HEK293 (cell line): ENCODE data around the gene ZNF438.

Source experiments
- CTCF ChIA-PET: fragments of 350-600 bp; formaldehyde crosslinking; extraction: SDS; loops from one replicate; lab custom pipeline; 2021; ENCODE audit warnings: antibody characterized with exemption; lab: Yijun Ruan, JAX
- POLR2A ChIA-PET: fragments of 300-600 bp; formaldehyde crosslinking; extraction: SDS; loops from one replicate; lab custom pipeline; 2020; ENCODE audit warnings: antibody characterized with exemption, inconsistent platforms; lab: Yijun Ruan, JAX
- H3K27ac ChIP-seq: fragments of 200-500 bp; sonication (Bioruptor generic); 2 replicates; pipeline ENCODE4 v1.5.1; 2014; ENCODE audit warnings: low read depth, low read length, control low read depth, inconsistent platforms; ENCODE audit errors: extremely low read depth
- H3K36me3 ChIP-seq, 2 experiments: fragments of 200-500 bp in 1 of 2; sonication (Bioruptor generic) in 1 of 2; 1 replicate in 1 of 2; 2 replicates in 1 of 2; pipeline ENCODE4 v1.5.1; 2014 to 2017; ENCODE audit warnings: inconsistent platforms in 2 of 2, low read length in 2 of 2; ENCODE audit not compliant: control insufficient read depth in 2 of 2, insufficient read depth in 1 of 2
- H3K4me1 ChIP-seq: fragments of 200-500 bp; sonication (Bioruptor generic); 2 replicates; pipeline ENCODE4 v1.5.1; 2014; ENCODE audit warnings: mild to moderate bottlenecking, low read length, inconsistent platforms; ENCODE audit not compliant: control insufficient read depth, insufficient read depth
- H3K4me3 ChIP-seq: 2 replicates; pipeline ENCODE4 v1.5.1; 2011; ENCODE audit warnings: low read depth, mild to moderate bottlenecking, control low read depth, low read length, moderate library complexity
- H3K9me3 ChIP-seq: fragments of 200-500 bp; sonication (Bioruptor generic); 2 replicates; pipeline ENCODE4 v1.5.1; 2014; ENCODE audit warnings: low read depth, low read length, inconsistent platforms; ENCODE audit not compliant: control insufficient read depth, insufficient read depth
- GLIS1 ChIP-seq: fragments of 450-650 bp; formaldehyde crosslinking; IDR thresholded peaks from 2 replicates; pipeline ENCODE4 v1.5.1; 2016; ENCODE audit warnings: missing biosample characterization, missing genetic modification characterization
- KLF7 ChIP-seq: fragments of 450-650 bp; formaldehyde crosslinking; IDR thresholded peaks from 2 replicates; pipeline ENCODE4 v1.5.1; 2016; ENCODE audit warnings: missing biosample characterization, missing genetic modification characterization, borderline replicate concordance
- MEIS1 ChIP-seq: sonication (generic); formaldehyde crosslinking; IDR thresholded peaks from 2 replicates; pipeline ENCODE4 v1.8.1; 2022; ENCODE audit warnings: missing genetic modification reagents, mild to moderate bottlenecking, borderline replicate concordance
- ZBTB11 ChIP-seq: fragments of 450-650 bp; formaldehyde crosslinking; conservative IDR thresholded peaks from 2 replicates; pipeline ENCODE4 v1.5.1; 2016; ENCODE audit warnings: low read depth, missing biosample characterization, missing genetic modification characterization
- ZBTB6 ChIP-seq: fragments of 450-650 bp; formaldehyde crosslinking; IDR thresholded peaks from 2 replicates; pipeline ENCODE4 v1.5.1; 2017; ENCODE audit warnings: missing biosample characterization, missing genetic modification characterization
- ZBTB8A ChIP-seq: fragments of 450-650 bp; formaldehyde crosslinking; IDR thresholded peaks from 2 replicates; pipeline ENCODE4 v1.5.1; 2016; ENCODE audit warnings: missing biosample characterization, missing genetic modification characterization
- ZNF2 ChIP-seq: fragments of 450-650 bp; formaldehyde crosslinking; IDR thresholded peaks from 2 replicates; pipeline ENCODE4 v1.5.1; 2016; ENCODE audit warnings: missing biosample characterization, missing genetic modification characterization
- ZNF239 ChIP-seq: fragments of 450-650 bp; formaldehyde crosslinking; IDR thresholded peaks from 2 replicates; pipeline ENCODE4 v1.5.1; 2016; ENCODE audit warnings: missing biosample characterization, missing genetic modification characterization
- ZNF280D ChIP-seq: fragments of 450-650 bp; formaldehyde crosslinking; IDR thresholded peaks from 2 replicates; pipeline ENCODE4 v1.5.1; 2016; ENCODE audit warnings: missing biosample characterization, missing genetic modification characterization
- ZNF302 ChIP-seq: fragments of 450-650 bp; formaldehyde crosslinking; IDR thresholded peaks from 2 replicates; pipeline ENCODE4 v1.5.1; 2016; ENCODE audit warnings: missing biosample characterization, missing genetic modification characterization, low read depth
- ZNF37A ChIP-seq: fragments of 450-650 bp; IDR thresholded peaks from 2 replicates; pipeline ENCODE4 v1.5.1; 2018; ENCODE audit warnings: missing biosample characterization, missing genetic modification characterization
- ZNF449 ChIP-seq: fragments of 450-650 bp; formaldehyde crosslinking; IDR thresholded peaks from 2 replicates; pipeline ENCODE4 v1.5.1; 2017; ENCODE audit warnings: missing biosample characterization, mild to moderate bottlenecking, missing genetic modification characterization, moderate library complexity
- ZNF510 ChIP-seq: fragments of 450-650 bp; formaldehyde crosslinking; IDR thresholded peaks from 2 replicates; pipeline ENCODE4 v1.5.1; 2018; ENCODE audit warnings: mild to moderate bottlenecking, missing genetic modification characterization, missing biosample characterization; ENCODE audit not compliant: insufficient replicate concordance
- ZNF513 ChIP-seq: fragments of 450-650 bp; IDR thresholded peaks from 2 replicates; pipeline ENCODE4 v1.5.1; 2018; ENCODE audit warnings: missing biosample characterization, missing genetic modification characterization
- ZNF555 ChIP-seq: fragments of 450-650 bp; formaldehyde crosslinking; conservative IDR thresholded peaks from 2 replicates; pipeline ENCODE4 v1.5.1; 2017; ENCODE audit warnings: missing biosample characterization, mild to moderate bottlenecking, missing genetic modification characterization, inconsistent platforms
- ZNF610 ChIP-seq: fragments of 450-650 bp; formaldehyde crosslinking; IDR thresholded peaks from 2 replicates; pipeline ENCODE4 v1.5.1; 2016; ENCODE audit warnings: missing biosample characterization, missing genetic modification characterization, borderline replicate concordance
- ZNF645 ChIP-seq: fragments of 450-650 bp; formaldehyde crosslinking; IDR thresholded peaks from 2 replicates; pipeline ENCODE4; 2016; ENCODE audit warnings: missing biosample characterization, missing genetic modification characterization
- ZNF670 ChIP-seq: fragments of 450-650 bp; formaldehyde crosslinking; IDR thresholded peaks from 2 replicates; pipeline ENCODE4 v1.5.1; 2016; ENCODE audit warnings: missing biosample characterization, missing genetic modification characterization, low read depth
- ZNF707 ChIP-seq: fragments of 450-650 bp; formaldehyde crosslinking; IDR thresholded peaks from 2 replicates; pipeline ENCODE4 v1.5.1; 2016; ENCODE audit warnings: missing biosample characterization, missing genetic modification characterization
- ZNF830 ChIP-seq: fragments of 450-650 bp; IDR thresholded peaks from 2 replicates; pipeline ENCODE4 v1.5.0; 2018; ENCODE audit warnings: missing biosample characterization, missing genetic modification characterization, low read depth, mild to moderate bottlenecking, moderate library complexity
- ZSCAN30 ChIP-seq: fragments of 450-650 bp; IDR thresholded peaks from 2 replicates; pipeline ENCODE4 v1.5.1; 2018; ENCODE audit warnings: missing biosample characterization, mild to moderate bottlenecking, missing genetic modification characterization, moderate library complexity

ZNF438 gene

GRCh38 chr10:30834651-30835050 lies 197.0 kb downstream of the ZNF438 start (continued):
- no peak for TF ChIP-seq ZSCAN30 (tag by site-specific recombination)
- no peak for TF ChIP-seq ZNF449 (tag by site-specific recombination)
- TF ChIP-seq ZNF513 (tag by site-specific recombination) = no peak
- TF ChIP-seq ZNF37A = no peak
- TF ChIP-seq ZNF610 (tag by site-specific recombination) = no peak
- TF ChIP-seq KLF7 = no peak
- TF ChIP-seq ZNF645 (tag by site-specific recombination) = no peak

GRCh38 chr10:30834153-30834552 lies 197.5 kb downstream of the ZNF438 start:
- H3K4me1 ChIP-seq = no peaks in the 10 kb centered on the region
- H3K9me3 ChIP-seq = no peaks in the 10 kb centered on the region
- no peaks in the 10 kb centered on the region for H3K36me3 ChIP-seq
- no peak overlapping the region for H3K4me3 ChIP-seq
- TF ChIP-seq ZBTB11 (tag by site-specific recombination) (no peak), ZNF302 (tag by site-specific recombination) (no peak), ZNF510 (tag by site-specific recombination) (no peak), ZBTB6 (tag by site-specific recombination) (no peak), ZNF239 (tag by site-specific recombination) (no peak), ZNF830 (tag by site-specific recombination) (no peak), ZNF555 (tag by site-specific recombination) (no peak)
- TF ChIP-seq, all 188 proteins: peak for 0
- CTCF ChIA-PET = interaction anchor here (0.6 kb wide), 3 partner anchors 11 to 581 kb away, joined by 3 read pairs; no protein-coding TSS in a partner anchor
- POLR2A ChIA-PET = no interaction called here
- no peak overlapping the region for H3K27ac ChIP-seq

GRCh38 chr10:30833628-30833970 lies 198.1 kb downstream of the ZNF438 start:
- ChIA-PET POLR2A (interaction anchor here (0.6 kb wide), 1 partner anchor 928 kb away, joined by 5 read pairs; no protein-coding TSS in a partner anchor), CTCF (interaction anchor here (0.6 kb wide), 3 partner anchors 11 to 214 kb away, joined by 3 read pairs; no protein-coding TSS in a partner anchor)
- Histone ChIP-seq H3K4me3 (no peak overlapping the region), H3K4me1 (no peaks in the 10 kb centered on the region), H3K9me3 (no peaks in the 10 kb centered on the region)
- TF ChIP-seq ZNF2 (tag by site-specific recombination) (no peak), ZNF670 (tag by site-specific recombination) (no peak), ZBTB8A (tag by site-specific recombination) (no peak), ZNF707 (no peak), MEIS1 (CRISPR knock-in tag) (no peak), ZNF280D (tag by site-specific recombination) (no peak), GLIS1 (peak; percentile 60; the same call in 1 of the 2 replicates), ZNF37A (no peak)
- TF ChIP-seq, all 188 proteins: peak for 1
- H3K27ac ChIP-seq = no peak overlapping the region
- no peaks in the 10 kb centered on the region for H3K36me3 ChIP-seq
